NB4 (cell line): ENCODE results near the gene POU6F2.

Experiments used
- CTCF ChIP-seq: IDR thresholded peaks from one replicate; pipeline ENCODE4 v1.5.1; 2012; ENCODE audit warnings: low read depth, low read length
- POLR2A ChIP-seq: IDR thresholded peaks from 2 replicates; pipeline ENCODE4 v1.6.1; 2011; ENCODE audit warnings: mild to moderate bottlenecking; ENCODE audit not compliant: insufficient read length; ENCODE audit errors: extremely low read depth

GRCh38 chr7:39269034-39269433, 291.3 kb downstream of the POU6F2 start:
- no peak for TF ChIP-seq CTCF
- TF ChIP-seq POLR2A = no peak
